GM12801 (cell line): Measurements from ENCODE around the gene C1R.

Experiments used
- TF ChIP-seq, protein P1 (sequence below): IDR thresholded peaks from one replicate; pipeline ENCODE4 v1.5.1; 2011; ENCODE audit warnings: control low read depth; ENCODE audit not compliant: insufficient read length; ENCODE audit errors: extremely low read depth

C1R gene

DNA sequence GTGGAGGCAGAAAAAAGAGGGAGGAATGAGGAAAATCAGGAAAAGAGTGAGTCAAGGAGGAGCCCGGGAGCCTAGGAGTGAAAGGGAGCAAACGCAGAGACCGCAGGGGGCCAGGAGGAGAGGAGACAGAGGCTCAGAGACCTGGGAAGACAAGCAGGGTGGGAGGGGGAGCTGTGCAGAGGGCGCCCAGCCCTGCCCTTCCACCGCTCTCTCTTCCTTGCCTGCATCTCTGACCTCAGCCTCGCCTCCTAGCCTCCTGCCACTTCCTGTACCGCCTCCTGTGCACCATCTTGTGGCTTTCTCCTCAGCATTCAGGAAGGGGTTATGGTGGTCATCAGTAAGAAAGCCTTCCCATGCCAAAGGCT lies 39.2 kb upstream of the C1R start:
- TF ChIP-seq, protein P1, sequence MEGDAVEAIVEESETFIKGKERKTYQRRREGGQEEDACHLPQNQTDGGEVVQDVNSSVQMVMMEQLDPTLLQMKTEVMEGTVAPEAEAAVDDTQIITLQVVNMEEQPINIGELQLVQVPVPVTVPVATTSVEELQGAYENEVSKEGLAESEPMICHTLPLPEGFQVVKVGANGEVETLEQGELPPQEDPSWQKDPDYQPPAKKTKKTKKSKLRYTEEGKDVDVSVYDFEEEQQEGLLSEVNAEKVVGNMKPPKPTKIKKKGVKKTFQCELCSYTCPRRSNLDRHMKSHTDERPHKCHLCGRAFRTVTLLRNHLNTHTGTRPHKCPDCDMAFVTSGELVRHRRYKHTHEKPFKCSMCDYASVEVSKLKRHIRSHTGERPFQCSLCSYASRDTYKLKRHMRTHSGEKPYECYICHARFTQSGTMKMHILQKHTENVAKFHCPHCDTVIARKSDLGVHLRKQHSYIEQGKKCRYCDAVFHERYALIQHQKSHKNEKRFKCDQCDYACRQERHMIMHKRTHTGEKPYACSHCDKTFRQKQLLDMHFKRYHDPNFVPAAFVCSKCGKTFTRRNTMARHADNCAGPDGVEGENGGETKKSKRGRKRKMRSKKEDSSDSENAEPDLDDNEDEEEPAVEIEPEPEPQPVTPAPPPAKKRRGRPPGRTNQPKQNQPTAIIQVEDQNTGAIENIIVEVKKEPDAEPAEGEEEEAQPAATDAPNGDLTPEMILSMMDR, result no peak

DNA sequence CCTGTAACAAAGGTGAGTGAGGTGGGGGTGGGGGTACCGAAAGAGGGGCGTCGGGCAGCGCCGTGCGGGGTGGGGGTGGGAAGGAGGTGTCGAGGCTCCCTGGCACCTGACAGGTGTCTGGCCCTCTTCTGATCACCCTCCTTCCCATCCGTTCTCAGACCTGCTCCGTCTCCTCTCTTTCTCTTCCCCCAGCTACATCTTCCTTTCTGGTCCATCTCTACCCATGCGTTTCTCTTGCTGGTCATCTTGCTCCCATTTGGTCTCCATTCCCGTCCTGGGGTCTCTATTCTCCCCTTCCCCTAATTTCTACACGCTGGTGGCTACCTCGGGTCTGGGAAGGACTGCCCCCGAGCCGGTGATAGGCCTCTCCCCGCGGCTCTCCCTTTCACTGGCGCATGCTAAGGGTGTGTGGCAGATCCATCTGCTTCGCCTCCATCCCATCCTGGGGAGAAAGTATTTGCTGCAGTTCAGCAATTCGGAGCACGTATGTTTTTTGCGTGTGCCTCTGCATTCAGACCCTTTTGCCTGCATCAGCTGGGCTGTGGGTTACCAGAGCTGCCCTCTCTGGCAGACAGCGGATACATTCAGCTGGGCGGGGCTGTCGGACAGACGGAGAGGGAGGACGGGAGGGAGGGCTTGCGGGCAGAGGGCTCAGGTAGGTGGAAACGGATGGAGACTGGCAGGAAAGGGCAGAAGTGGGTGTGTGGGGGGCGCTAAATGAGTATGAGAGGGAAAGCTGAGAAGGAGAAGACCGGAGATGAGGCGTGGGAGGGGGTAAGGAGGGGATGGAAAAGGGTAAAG lies 38.7 kb upstream of the C1R start:
- TF ChIP-seq, protein P1, result no peak

DNA sequence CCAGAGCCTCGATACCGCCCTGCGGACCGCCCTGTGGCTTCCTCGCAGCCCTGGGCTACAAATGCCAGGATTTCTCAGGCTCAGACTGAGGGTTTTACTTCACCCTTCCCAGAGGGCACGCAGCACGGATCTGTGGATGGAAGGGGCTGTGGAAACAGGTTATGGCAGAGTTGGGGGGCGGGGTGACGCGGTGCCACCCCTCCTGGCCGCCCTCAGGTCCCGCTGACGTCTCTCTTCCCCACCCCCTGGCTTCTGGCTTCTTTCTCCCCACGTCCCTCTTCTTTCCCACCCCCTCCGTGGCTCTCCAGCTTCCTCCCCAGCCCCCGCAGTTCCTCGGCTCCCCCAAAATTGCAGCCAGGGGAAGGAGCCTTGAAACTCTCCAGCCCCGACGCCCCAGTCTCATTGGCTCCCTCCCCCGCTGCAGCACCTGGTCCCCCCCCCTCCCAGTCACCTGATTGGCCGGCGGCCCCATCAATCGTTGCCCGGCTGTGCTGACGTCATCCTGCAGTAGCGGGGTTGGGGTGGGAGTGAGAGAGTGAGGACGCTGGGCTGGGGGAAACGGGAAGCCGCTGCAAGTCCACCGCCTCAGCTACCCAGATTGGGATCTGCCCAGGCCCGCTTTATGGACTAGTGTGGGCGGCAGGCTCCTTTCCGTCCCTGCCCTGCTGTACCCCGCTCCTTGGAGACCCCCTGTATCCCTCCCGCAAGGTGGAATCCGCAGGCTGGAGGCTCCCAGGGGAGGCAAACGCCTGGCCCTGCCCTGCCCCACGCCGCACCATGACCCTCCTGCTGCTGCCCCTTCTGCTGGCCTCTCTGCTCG lies 37.8 kb upstream of the C1R start, which contains the start of gene CLSTN3:
Gene CLSTN3 (plus strand): TSS at position 500 of the 820 bp plus-strand sequence. CDS start 278 bp downstream, at position 778.
- TF ChIP-seq, protein P1, result no peak

DNA sequence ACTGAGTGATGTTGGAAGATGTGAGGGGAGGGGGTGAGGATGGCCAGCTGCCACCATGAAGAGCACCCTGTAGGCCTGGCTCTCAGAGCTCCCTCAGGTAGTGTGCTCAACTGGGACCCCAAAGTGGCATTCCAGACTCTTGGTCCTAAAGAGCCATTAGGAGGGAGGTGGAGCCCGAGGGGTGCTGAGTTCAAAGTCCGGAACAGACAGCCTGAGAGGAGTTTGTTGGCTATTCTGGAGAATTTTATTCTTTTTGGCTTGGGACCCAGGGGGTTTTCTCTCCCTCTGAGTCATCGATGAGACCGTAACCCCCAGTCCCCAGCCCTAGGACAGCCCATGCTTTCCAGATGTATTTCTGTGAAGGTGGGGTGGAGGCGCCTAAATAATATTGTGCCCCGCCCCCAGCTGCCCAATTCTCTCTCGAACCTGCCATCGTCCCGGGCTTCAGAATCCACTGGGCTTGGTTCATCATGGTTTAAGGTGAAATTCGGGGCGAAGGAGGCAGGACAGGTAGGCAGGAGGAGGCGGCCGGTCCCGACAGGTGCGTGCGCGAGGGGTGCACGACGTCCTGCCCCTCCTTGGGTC lies 37.1 kb upstream of the C1R start:
- TF ChIP-seq, protein P1, result no peak

DNA sequence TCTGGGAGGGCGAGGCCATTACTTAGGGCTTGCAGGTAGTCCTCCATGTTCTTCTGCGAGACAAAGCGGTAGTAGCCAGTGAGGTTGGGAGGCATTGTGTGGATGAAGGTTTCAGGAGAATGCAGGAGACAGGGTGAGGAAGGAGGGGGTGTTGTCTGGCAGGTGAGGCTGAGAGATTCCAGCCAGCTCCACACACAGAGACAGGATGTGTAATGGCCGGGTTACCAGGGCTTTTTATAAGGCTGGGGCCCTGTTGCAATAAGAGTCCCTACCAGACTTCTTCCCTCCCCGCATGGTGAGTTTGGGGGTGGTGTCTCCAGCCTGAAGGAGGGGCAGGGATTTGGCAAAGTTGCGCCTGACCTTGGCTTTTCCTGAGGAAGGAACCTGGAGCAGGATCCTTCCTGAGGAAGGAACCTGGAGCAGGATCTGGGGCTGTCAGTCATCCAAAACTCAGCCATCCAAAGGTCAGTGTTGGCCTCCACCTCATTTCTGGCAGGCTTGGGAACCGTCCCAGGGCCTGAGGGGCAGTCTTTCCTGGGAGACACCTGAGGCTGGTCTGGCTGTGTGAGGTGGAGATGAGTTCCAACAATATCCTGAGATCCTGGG lies 36.5 kb upstream of the C1R start, which contains the start of gene RBP5:
Gene RBP5 (minus strand): TSS at position 209 of the 606 bp plus-strand sequence. CDS start 114 bp downstream, at position 95.
- TF ChIP-seq, protein P1, result no peak

DNA sequence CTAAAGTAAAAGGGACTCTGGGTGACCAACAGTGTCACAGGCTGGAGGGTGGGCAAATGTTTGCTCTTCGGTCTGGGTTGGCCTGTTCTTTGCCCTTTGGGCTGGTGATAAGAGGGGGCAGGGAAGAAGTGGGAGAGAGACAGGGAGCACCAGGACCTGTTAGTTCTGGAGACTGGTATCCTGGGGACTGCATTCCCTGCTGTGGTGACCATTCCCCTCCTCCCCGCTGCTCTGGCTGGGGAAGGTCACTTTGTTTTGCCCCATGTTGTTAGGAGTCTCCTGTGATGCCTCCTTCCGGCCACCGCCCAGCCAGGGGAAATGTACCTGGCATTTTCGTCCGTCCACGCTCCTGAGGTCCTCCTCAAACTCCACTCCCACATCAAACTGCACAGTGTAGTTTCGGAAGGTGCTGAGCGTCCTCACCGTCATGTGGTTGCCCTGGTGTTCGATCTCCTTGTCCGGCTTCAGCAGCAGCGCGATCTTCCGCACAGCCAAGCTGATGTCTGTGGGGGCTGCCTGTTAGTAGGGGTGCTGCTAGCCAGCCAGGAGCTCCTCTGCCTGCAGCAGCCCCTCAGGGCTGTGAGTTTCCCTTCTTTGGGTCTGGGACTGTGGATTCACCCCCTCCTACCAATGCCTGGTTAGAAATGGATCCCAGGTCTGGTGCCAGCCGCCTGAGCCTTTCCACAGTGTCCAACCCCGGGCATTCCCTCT lies 35.8 kb upstream of the C1R start:
- TF ChIP-seq, protein P1, result no peak
